ENCODE data around the gene DENND6A. TPM values are rescaled to one million over a fixed set of nuclear protein-coding genes. Genes with fewer than 3 reads are reported as not detected.
A peak's percentile ranks its signal among the peaks of the same experiment; 100 is the strongest.

Gene DENND6A
- total and polyA plus RNA-seq, 2 of the 8 experiments (the other 6 are each of a cell fraction or from before 2014, with no cell fraction given): 7.8 to 14.8 TPM

GRCh38 chr3:57717205-57717868, 24.5 kb upstream of the DENND6A start:
- Histone ChIP-seq H3K27ac (ENCODE audit: low read depth, low read length) (no peak overlapping the region), H3K4me1 (replicated peaks in 1 of 4; ENCODE audit: control insufficient read depth in 3 of 4, insufficient read depth in 4 of 4, low read length in 3 of 4) (no peaks in the 10 kb centered on the region), H4K5ac (ENCODE audit: insufficient read length, low read depth, low read length) (no peak overlapping the region), H3K18ac (ENCODE audit: extremely low read depth, low read length) (no peak overlapping the region), H4K8ac (ENCODE audit: extremely low read depth, insufficient read depth, low read length) (no peak overlapping the region), H3K4me3 (ENCODE audit: extremely low read depth in 1 of 4, insufficient read depth in 2 of 4, low read depth in 3 of 4, low read length in 4 of 4) (no peak overlapping the region), H2BK20ac (ENCODE audit: low read length) (peak overlapping the region; percentile 80; the same call in 1 of the 2 replicates), H3K14ac (ENCODE audit: insufficient read length) (no peak overlapping the region), H2BK120ac (replicated peaks; ENCODE audit: low read depth, low read length) (no peak overlapping the region), H2BK5ac (ENCODE audit: low read depth, low read length) (no peak overlapping the region), H3K4ac (replicated peaks; ENCODE audit: insufficient read length, low read depth, low read length) (no peak overlapping the region), H3K79me1 (ENCODE audit: low read depth, low read length) (no peaks in the 10 kb centered on the region), H4K20me1 (replicated peaks in 1 of 2; ENCODE audit: control insufficient read depth in 1 of 2, insufficient read depth in 2 of 2, low read length in 2 of 2) (no peaks in the 10 kb centered on the region), H2BK15ac (ENCODE audit: low read length) (no peak overlapping the region), H2BK12ac (ENCODE audit: low read depth, low read length) (no peak overlapping the region), H3K23me2 (ENCODE audit: low read depth, low read length) (peaks cover 3% of the 10 kb centered on the region; the same call in 1 of the 2 replicates), H3K79me2 (ENCODE audit: control insufficient read depth in 1 of 2, insufficient read depth in 2 of 2, low read length in 2 of 2) (no peaks in the 10 kb centered on the region), H3K9me3 (ENCODE audit: insufficient read depth in 2 of 2, low read depth in 1 of 2, low read length in 1 of 2) (no peaks in the 10 kb centered on the region), H3K36me3 (ENCODE audit: control insufficient read depth in 2 of 4, insufficient read depth in 4 of 4, low read length in 3 of 4) (no peaks in the 10 kb centered on the region), H3K56ac (replicated peaks; ENCODE audit: insufficient read length, low read depth, low read length) (no peak overlapping the region), H3K27me3 (replicated peaks in 1 of 4; ENCODE audit: control insufficient read depth in 3 of 4, extremely low read depth in 1 of 4, insufficient read depth in 3 of 4, low read length in 3 of 4) (no peaks in the 10 kb centered on the region), H3K9ac (replicated peaks in 1 of 4; ENCODE audit: extremely low read depth in 1 of 4, low read depth in 3 of 4, low read length in 3 of 4) (no peak overlapping the region), H4K91ac (replicated peaks; ENCODE audit: insufficient read length, low read length) (no peak overlapping the region), H3K4me2 (ENCODE audit: insufficient read depth in 1 of 2, low read depth in 2 of 2, low read length in 2 of 2) (no peak overlapping the region), H2AFZ (ENCODE audit: low read length) (no peak overlapping the region), H2AK5ac (ENCODE audit: low read depth, low read length) (no peak overlapping the region), H3K23ac (ENCODE audit: insufficient read length) (no peak overlapping the region)
- FAIRE-seq: no peak
- ChIA-PET CTCF (ENCODE audit: partially characterized antibody) (no interaction called here), POLR2A (ENCODE audit: partially characterized antibody) (no interaction called here)
- WGBS, 2 experiments (ENCODE audit: extremely low coverage in 1 of 2, insufficient coverage in 1 of 2, insufficient read length in 1 of 2, insufficient replicate concordance in 2 of 2, low coverage in 1 of 2, low lambda C conversion rate in 2 of 2, missing lambda C conversion rate in 1 of 2): 91% methylated on average over 6 of the region's 6 CpGs; no CpG with 5 or more reads in 1 of the 2 experiments
- DNase-seq (ENCODE audit: low read depth in 1 of 2, low spot score in 2 of 2): no peak
- TF ChIP-seq SIN3A (conservative IDR thresholded peaks at IDR 0.05 in 1 of 2, IDR thresholded peaks at IDR 0.05 in 1 of 2; ENCODE audit: low read depth in 1 of 2, low read length in 2 of 2) (no peak), FOSL1 (IDR thresholded peaks at IDR 0.05; ENCODE audit: insufficient read depth, low read depth, low read length) (no peak), USF2 (IDR thresholded peaks at IDR 0.05; ENCODE audit: low read length) (no peak), SP1 (IDR thresholded peaks at IDR 0.05; ENCODE audit: low read depth, low read length) (no peak), CREB1 (IDR thresholded peaks at IDR 0.05) (no peak), CHD1 (IDR thresholded peaks at IDR 0.05; ENCODE audit: low read depth, low read length) (no peak), SIRT6 (IDR thresholded peaks at IDR 0.05; ENCODE audit: low read length) (no peak), POU5F1 (IDR thresholded peaks at IDR 0.05; ENCODE audit: low read depth, low read length) (no peak)
